B cell (primary cell): ENCODE measurements around the gene ZMAT5.

ENCODE experiments used
- CTCF ChIP-seq: fragments of 200-600 bp; IDR thresholded peaks from one replicate; pipeline ENCODE4 v1.8.0; 2022; ENCODE audit warnings: antibody characterized with exemption, mild to moderate bottlenecking
- EZH2 ChIP-seq: IDR thresholded peaks from 2 replicates; pipeline ENCODE4 v1.6.1; 2012; ENCODE audit warnings: borderline replicate concordance, low read depth, mild to moderate bottlenecking, moderate library complexity, low read length; ENCODE audit not compliant: insufficient read depth, poor library complexity, severe bottlenecking

GRCh38 chr22:29751669-29752068 is 15.1 kb downstream of the ZMAT5 start:
- TF ChIP-seq CTCF: no peak
- TF ChIP-seq EZH2: no peak
